Measurements from ENCODE around the gene CHTOP.
"Not testable (repeated sequence)": the region's sequence is repeated elsewhere in the genome, so short reads cannot be mapped to it uniquely, and the experiment has no call there.

CHTOP gene

GRCh38 chr1:153663211-153663610 lies 29.3 kb downstream of the CHTOP start:
- DNase-seq: no peak

GRCh38 chr1:153667439-153667838 lies 33.6 kb downstream of the CHTOP start:
- DNase-seq: no peak

- not testable (repeated sequence) for DNase-seq
Measured at GRCh38 chr1:153668672-153669071, 34.8 kb downstream of the CHTOP start.

GRCh38 chr1:153669606-153670005 lies 35.7 kb downstream of the CHTOP start:
- DNase-seq: no peak

GRCh38 chr1:153670257-153670858 lies 36.5 kb downstream of the CHTOP start:
- no peak for DNase-seq

- DNase-seq: peak; percentile 99
Measured at GRCh38 chr1:153670859-153671627, 37.2 kb downstream of the CHTOP start, which contains the start of gene ILF2. Gene ILF2, minus strand, starts transcription at chr1:153670993. Its CDS starts 71 bp downstream, at chr1:153670922.

- DNase-seq: peak; percentile 46
Measured at GRCh38 chr1:153671628-153672353, 37.9 kb downstream of the CHTOP start.

GRCh38 chr1:153673511-153673910 lies 39.6 kb downstream of the CHTOP start:
- no peak for DNase-seq

GRCh38 chr1:153677718-153678518 lies 44.1 kb downstream of the CHTOP start:
- DNase-seq: peak; percentile 25

GRCh38 chr1:153678519-153679336 lies 44.9 kb downstream of the CHTOP start, which contains the start of gene NPR1:
Gene NPR1, plus strand, starts transcription at chr1:153678688. Its CDS starts 421 bp downstream, at chr1:153679109.
- DNase-seq: no peak

GRCh38 chr1:153679337-153680119 lies 45.7 kb downstream of the CHTOP start:
- peak; percentile 26 for DNase-seq

GRCh38 chr1:153680120-153680403 lies 46.2 kb downstream of the CHTOP start:
- DNase-seq: no peak

- DNase-seq: no peak
Measured at GRCh38 chr1:153682730-153683129, 48.9 kb downstream of the CHTOP start.

GRCh38 chr1:153683854-153684253 lies 50.0 kb downstream of the CHTOP start:
- no peak for DNase-seq

- no peak for DNase-seq
Measured at GRCh38 chr1:153684892-153685291, 51.0 kb downstream of the CHTOP start.

- DNase-seq: no peak
Measured at GRCh38 chr1:153685544-153686340, 51.9 kb downstream of the CHTOP start.

- DNase-seq: no peak
Measured at GRCh38 chr1:153687346-153688125, 53.7 kb downstream of the CHTOP start.

- no peak for DNase-seq
Measured at GRCh38 chr1:153688276-153688675, 54.4 kb downstream of the CHTOP start.

- DNase-seq: no peak
Measured at GRCh38 chr1:153688736-153689328, 55.0 kb downstream of the CHTOP start.
